B cell (primary cell): ENCODE measurements around the gene POLR3GL. TPM values are rescaled to one million over a fixed set of nuclear protein-coding genes. Genes with fewer than 3 reads are reported as not detected.

ENCODE experiments used
- ATAC-seq: fragments of 200-7000 bp; cut with Tn5 transposase; one replicate; pipeline ENCODE4 v1.10.0; 2021; ENCODE audit warnings: low read depth, mild to moderate bottlenecking, moderate number of reproducible peaks, moderate library complexity
- CTCF ChIA-PET: fragments of 350-600 bp; sonication (Branson Sonifier 250); formaldehyde crosslinking; loops from one replicate; lab custom pipeline; 2021; ENCODE audit warnings: antibody characterized with exemption, inconsistent platforms; lab: Charles Lee
- POLR2A ChIA-PET: fragments of 350-600 bp; sonication (Branson Sonifier 250); formaldehyde crosslinking; loops from one replicate; lab custom pipeline; 2021; ENCODE audit warnings: antibody characterized with exemption; lab: Charles Lee
- DNase-seq: peaks from one replicate; pipeline ENCODE4 v3.0.0; 2013
- H2AFZ ChIP-seq: 2 replicates; pipeline ENCODE4 v1.6.1; 2012; ENCODE audit warnings: mild to moderate bottlenecking, low read depth, low read length; ENCODE audit not compliant: insufficient read depth, poor library complexity, severe bottlenecking
- H3K27ac ChIP-seq, 2 donors: 1 replicate in 1 of 2; 2 replicates in 1 of 2; pipeline ENCODE4 v1.5.1; 2012 to 2013; ENCODE audit warnings: low read length in 2 of 2, mild to moderate bottlenecking in 2 of 2, moderate library complexity in 1 of 2
- H3K27me3 ChIP-seq, 4 experiments: fragments of 200-600 bp in 1 of 4; sonication (generic) in 1 of 4; replicated peaks in 1 of 4; 1 replicate in 2 of 4; 2 replicates in 2 of 4; pipeline versions ENCODE4 v1.6.1 to v1.7.0; 2013 to 2016; ENCODE audit warnings: low read length in 3 of 4, mild to moderate bottlenecking in 2 of 4, mixed read lengths in 1 of 4, moderate library complexity in 1 of 4; ENCODE audit not compliant: insufficient read depth in 4 of 4, control insufficient read depth in 3 of 4; ENCODE audit errors: control extremely low read depth in 1 of 4
- H3K36me3 ChIP-seq, 2 experiments: replicated peaks in 1 of 2; 1 replicate in 1 of 2; 2 replicates in 1 of 2; pipeline versions ENCODE4 v1.6.1 to v1.7.1; 2013; ENCODE audit warnings: low read length in 1 of 2; ENCODE audit not compliant: insufficient read depth in 2 of 2, control insufficient read depth in 1 of 2; ENCODE audit errors: control extremely low read depth in 1 of 2, extremely low read depth in 1 of 2
- H3K4me1 ChIP-seq, 2 donors: fragments of 200-600 bp in 1 of 2; sonication (generic) in 1 of 2; 1 replicate in 1 of 2; 2 replicates in 1 of 2; pipeline versions ENCODE4 v1.5.1 to v1.6.1; 2013 to 2017; ENCODE audit warnings: low read length in 2 of 2; ENCODE audit not compliant: control insufficient read depth in 2 of 2, insufficient read depth in 2 of 2
- H3K4me2 ChIP-seq: replicated peaks from 2 replicates; pipeline ENCODE3; 2012; ENCODE audit warnings: mild to moderate bottlenecking, low read depth, low read length; ENCODE audit not compliant: poor library complexity, severe bottlenecking
- H3K4me3 ChIP-seq, 5 experiments: fragments of 200-600 bp in 1 of 5; sonication (generic) in 1 of 5; 1 replicate in 3 of 5; 2 replicates in 2 of 5; pipeline versions ENCODE4 v1.5.1 to v1.7.0; 2011 to 2016; ENCODE audit warnings: low read length in 4 of 5, mild to moderate bottlenecking in 4 of 5, low read depth in 2 of 5, control low read depth in 1 of 5, moderate library complexity in 1 of 5; ENCODE audit not compliant: insufficient read depth in 1 of 5; ENCODE audit errors: control extremely low read depth in 1 of 5, extremely low read depth in 1 of 5
- H3K79me2 ChIP-seq: fragments of 200-600 bp; sonication (generic); one replicate; pipeline ENCODE4 v1.6.0; 2016; ENCODE audit warnings: low read length; ENCODE audit not compliant: control insufficient read depth, insufficient read depth
- H3K9ac ChIP-seq: fragments of 200-600 bp; sonication (generic); 2 replicates; pipeline ENCODE4 v1.6.1; 2017; ENCODE audit warnings: mild to moderate bottlenecking, low read length, moderate library complexity
- H3K9me3 ChIP-seq, 3 donors: one replicate each; pipeline versions ENCODE4 v1.6.1 to v1.7.1; 2013; ENCODE audit warnings: low read length in 2 of 3; ENCODE audit not compliant: control insufficient read depth in 2 of 3, insufficient read depth in 1 of 3; ENCODE audit errors: control extremely low read depth in 1 of 3
- H4K20me1 ChIP-seq: 2 replicates; pipeline ENCODE4 v1.6.0; 2012; ENCODE audit warnings: mild to moderate bottlenecking, low read length; ENCODE audit not compliant: insufficient read depth, control insufficient read depth, poor library complexity, severe bottlenecking
- H3K27ac Mint-ChIP-seq: one replicate; pipeline ENCODE4 v1.8.0; 2021; ENCODE audit warnings: mixed read lengths
- H3K27me3 Mint-ChIP-seq: one replicate; pipeline ENCODE4 v1.8.0; 2021; ENCODE audit warnings: mixed read lengths
- H3K4me1 Mint-ChIP-seq: one replicate; pipeline ENCODE4 v1.8.0; 2021; ENCODE audit warnings: mixed read lengths
- H3K4me3 Mint-ChIP-seq: one replicate; pipeline ENCODE4 v1.8.0; 2021; ENCODE audit warnings: mixed read lengths
- H3K9me3 Mint-ChIP-seq: one replicate; pipeline ENCODE4 v1.8.0; 2022; ENCODE audit warnings: mixed read lengths; ENCODE audit not compliant: insufficient read depth
- EZH2 ChIP-seq: IDR thresholded peaks from 2 replicates; pipeline ENCODE4 v1.6.1; 2012; ENCODE audit warnings: borderline replicate concordance, low read depth, mild to moderate bottlenecking, moderate library complexity, low read length; ENCODE audit not compliant: insufficient read depth, poor library complexity, severe bottlenecking
- WGBS: methylation state at CpG from one replicate; pipeline ENCODE4 v1.1.5; 2013; ENCODE audit warnings: missing lambda C conversion rate; ENCODE audit not compliant: insufficient coverage; 5-methylcytosine and 5-hydroxymethylcytosine counted together
- intact Hi-C: fragments of 100-400 bp; cut with micrococcal nuclease; formaldehyde crosslinking; loops from one replicate; pipeline ENCODE4 v1.10.0; 2022
- polyA plus RNA-seq: library from polyadenylated mRNA; depleted of rRNA; stranded (reverse); fragments of >200 nt; gene quantifications from 2 replicates; pipeline ENCODE4 v1.2.3, GENCODE V29; 2012
- total RNA-seq, 2 donors: library from RNA; stranded (reverse); fragments of 120-200 nt in 1 of 2; gene quantifications; 1 replicate in 1 of 2; 2 replicates in 1 of 2; pipeline versions ENCODE4 v1.2.3 to v1.2.4, GENCODE V29; 2013 to 2022
- TF ChIP-seq, protein P1 (sequence below): fragments of 200-600 bp; IDR thresholded peaks from one replicate; pipeline ENCODE4 v1.8.0; 2022; ENCODE audit warnings: antibody characterized with exemption, mild to moderate bottlenecking

POLR3GL gene
- total and polyA plus RNA-seq, 2 donors (not counting 1 experiment from before 2014, with no cell fraction given) = 17.6 to 33.3 TPM

DNA sequence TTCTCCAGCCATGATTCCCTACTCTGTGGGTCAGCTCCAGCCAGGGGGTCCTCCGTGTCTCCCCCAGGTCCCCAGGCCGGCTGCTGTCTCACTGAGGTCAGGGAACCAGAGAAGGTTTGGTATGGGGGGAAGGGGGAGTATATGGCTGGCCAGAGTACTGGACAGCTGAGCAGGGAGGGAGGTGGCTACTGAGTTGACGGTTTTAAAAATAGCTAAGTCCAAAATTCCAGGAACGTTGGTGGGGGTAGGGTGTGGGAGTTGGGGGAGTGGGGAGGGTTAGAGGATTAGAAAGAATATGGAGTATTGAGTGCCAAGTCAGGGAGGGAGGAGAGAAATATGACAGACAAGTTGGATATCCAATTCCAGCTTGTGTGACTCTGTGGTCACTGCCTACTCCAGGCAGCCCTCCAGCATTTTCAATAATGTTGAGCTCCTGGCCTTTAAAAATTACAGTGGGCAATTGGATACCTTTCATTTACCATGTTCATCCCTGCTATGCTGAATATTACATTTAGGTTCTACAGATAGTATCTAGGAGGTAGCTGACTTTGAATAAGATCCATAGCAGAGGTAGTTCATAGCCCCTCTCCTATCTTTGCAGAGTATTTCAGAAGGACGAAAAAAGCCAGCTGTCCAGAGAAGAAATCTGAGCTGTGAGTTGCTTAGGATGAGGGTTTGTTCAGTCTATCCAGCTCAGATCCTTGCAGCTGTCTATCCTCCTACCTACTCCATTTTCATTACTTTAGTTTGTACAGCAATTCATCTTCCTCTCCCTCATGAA lies 57.3 kb downstream of the POLR3GL start, which contains the start of gene HJV:
Gene HJV, minus strand, starts transcription at position 114 of the 781 bp plus-strand sequence. CDS start 1,504 bp downstream, outside the sequence.
- Mint-ChIP-seq H3K4me3 (no peak within 1 kb of the TSS), H3K27ac (no peak within 1 kb of the TSS), H3K27me3 (peaks cover 69% of the 10 kb centered on the region), H3K9me3 (no peaks in the 10 kb centered on the region), H3K4me1 (peaks cover 10% of the 10 kb centered on the region)
- Histone ChIP-seq H4K20me1 (no peaks in the 10 kb centered on the region), H3K4me1 (peaks cover 10 to 19% of the 10 kb centered on the region in 2 donors), H3K9me3 (no peaks in the 10 kb centered on the region), H2AFZ (no peak within 1 kb of the TSS), H3K79me2 (no peaks in the 10 kb centered on the region), H3K9ac (no peak within 1 kb of the TSS), H3K27ac (no peak within 1 kb of the TSS), H3K36me3 (no peaks in the 10 kb centered on the region), H3K4me2 (no peak within 1 kb of the TSS), H3K4me3 (no peak within 1 kb of the TSS), H3K27me3 (peaks cover 0 to 46% (median 32%) of the 10 kb centered on the region in 4 experiments)
- CTCF ChIA-PET = interaction anchor here (0.5 to 2.4 kb wide), 7 partner anchors 9 to 177 kb away, joined by 3 to 7 read pairs (median 5); partner anchors contain the start of gene NUDT17
- TF ChIP-seq, protein P1, sequence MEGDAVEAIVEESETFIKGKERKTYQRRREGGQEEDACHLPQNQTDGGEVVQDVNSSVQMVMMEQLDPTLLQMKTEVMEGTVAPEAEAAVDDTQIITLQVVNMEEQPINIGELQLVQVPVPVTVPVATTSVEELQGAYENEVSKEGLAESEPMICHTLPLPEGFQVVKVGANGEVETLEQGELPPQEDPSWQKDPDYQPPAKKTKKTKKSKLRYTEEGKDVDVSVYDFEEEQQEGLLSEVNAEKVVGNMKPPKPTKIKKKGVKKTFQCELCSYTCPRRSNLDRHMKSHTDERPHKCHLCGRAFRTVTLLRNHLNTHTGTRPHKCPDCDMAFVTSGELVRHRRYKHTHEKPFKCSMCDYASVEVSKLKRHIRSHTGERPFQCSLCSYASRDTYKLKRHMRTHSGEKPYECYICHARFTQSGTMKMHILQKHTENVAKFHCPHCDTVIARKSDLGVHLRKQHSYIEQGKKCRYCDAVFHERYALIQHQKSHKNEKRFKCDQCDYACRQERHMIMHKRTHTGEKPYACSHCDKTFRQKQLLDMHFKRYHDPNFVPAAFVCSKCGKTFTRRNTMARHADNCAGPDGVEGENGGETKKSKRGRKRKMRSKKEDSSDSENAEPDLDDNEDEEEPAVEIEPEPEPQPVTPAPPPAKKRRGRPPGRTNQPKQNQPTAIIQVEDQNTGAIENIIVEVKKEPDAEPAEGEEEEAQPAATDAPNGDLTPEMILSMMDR = no peak
- no peak for TF ChIP-seq EZH2
- DNase-seq (no peak), ATAC-seq (no peak)
- intact Hi-C loops = no loop called here
- POLR2A ChIA-PET = no interaction called here
- WGBS = 94% methylated on average over 4 of the region's 5 CpGs
